ENCODE data around the gene SLC37A2.

Gene SLC37A2

DNA sequence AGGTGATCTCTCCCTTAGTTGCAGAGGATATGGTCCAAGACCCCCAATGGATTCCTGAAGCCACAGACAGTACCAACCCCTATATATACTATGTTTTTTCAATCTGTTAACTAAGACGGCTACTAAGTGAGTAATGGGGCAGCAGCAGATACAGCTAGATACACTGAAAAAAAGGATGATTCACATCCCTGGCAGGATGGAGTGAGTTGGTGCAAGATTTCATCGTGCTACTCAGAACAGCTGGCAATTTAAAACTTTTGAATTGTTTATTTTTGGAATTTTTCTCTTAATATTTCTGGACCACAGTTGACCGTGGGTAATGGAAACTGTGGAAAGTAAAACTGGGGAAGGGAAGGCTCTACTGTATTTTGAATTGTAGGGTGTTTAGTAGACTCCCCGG is 65.3 kb downstream of the SLC37A2 start:
- Histone ChIP-seq H4K20me1 (ENCODE audit: insufficient read depth, low read length) (no peaks in the 10 kb centered on the region), H3K9me2 (ENCODE audit: low read depth, low read length) (no peaks in the 10 kb centered on the region), H3K79me2 (ENCODE audit: insufficient read depth, low read length) (no peaks in the 10 kb centered on the region), H3K27ac (ENCODE audit: low read depth, low read length, poor library complexity, severe bottlenecking) (no peak overlapping the region), H3K4me1 (ENCODE audit: insufficient read depth, low read length, severe bottlenecking) (peaks cover 9% of the 10 kb centered on the region), H3K4me2 (ENCODE audit: low read length) (no peak overlapping the region), H3K36me3 (ENCODE audit: insufficient read depth, low read length) (no peaks in the 10 kb centered on the region), H3K27me3 (ENCODE audit: insufficient read depth, low read length) (no peaks in the 10 kb centered on the region), H3K4me3 (ENCODE audit: low read depth, low read length, poor library complexity, severe bottlenecking) (no peak overlapping the region), H3F3A (ENCODE audit: insufficient read depth, low read length) (no peaks in the 10 kb centered on the region), H2AFZ (ENCODE audit: low read length) (no peak overlapping the region), H3K9ac (ENCODE audit: low read length) (no peak overlapping the region), H3K9me3 (ENCODE audit: low read length) (no peaks in the 10 kb centered on the region)
- TF ChIP-seq, protein P1, sequence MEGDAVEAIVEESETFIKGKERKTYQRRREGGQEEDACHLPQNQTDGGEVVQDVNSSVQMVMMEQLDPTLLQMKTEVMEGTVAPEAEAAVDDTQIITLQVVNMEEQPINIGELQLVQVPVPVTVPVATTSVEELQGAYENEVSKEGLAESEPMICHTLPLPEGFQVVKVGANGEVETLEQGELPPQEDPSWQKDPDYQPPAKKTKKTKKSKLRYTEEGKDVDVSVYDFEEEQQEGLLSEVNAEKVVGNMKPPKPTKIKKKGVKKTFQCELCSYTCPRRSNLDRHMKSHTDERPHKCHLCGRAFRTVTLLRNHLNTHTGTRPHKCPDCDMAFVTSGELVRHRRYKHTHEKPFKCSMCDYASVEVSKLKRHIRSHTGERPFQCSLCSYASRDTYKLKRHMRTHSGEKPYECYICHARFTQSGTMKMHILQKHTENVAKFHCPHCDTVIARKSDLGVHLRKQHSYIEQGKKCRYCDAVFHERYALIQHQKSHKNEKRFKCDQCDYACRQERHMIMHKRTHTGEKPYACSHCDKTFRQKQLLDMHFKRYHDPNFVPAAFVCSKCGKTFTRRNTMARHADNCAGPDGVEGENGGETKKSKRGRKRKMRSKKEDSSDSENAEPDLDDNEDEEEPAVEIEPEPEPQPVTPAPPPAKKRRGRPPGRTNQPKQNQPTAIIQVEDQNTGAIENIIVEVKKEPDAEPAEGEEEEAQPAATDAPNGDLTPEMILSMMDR (IDR thresholded peaks at IDR 0.05; ENCODE audit: low read length) = no peak
- TF ChIP-seq EZH2 (IDR thresholded peaks at IDR 0.05; ENCODE audit: borderline replicate concordance, low read length) = no peak

DNA sequence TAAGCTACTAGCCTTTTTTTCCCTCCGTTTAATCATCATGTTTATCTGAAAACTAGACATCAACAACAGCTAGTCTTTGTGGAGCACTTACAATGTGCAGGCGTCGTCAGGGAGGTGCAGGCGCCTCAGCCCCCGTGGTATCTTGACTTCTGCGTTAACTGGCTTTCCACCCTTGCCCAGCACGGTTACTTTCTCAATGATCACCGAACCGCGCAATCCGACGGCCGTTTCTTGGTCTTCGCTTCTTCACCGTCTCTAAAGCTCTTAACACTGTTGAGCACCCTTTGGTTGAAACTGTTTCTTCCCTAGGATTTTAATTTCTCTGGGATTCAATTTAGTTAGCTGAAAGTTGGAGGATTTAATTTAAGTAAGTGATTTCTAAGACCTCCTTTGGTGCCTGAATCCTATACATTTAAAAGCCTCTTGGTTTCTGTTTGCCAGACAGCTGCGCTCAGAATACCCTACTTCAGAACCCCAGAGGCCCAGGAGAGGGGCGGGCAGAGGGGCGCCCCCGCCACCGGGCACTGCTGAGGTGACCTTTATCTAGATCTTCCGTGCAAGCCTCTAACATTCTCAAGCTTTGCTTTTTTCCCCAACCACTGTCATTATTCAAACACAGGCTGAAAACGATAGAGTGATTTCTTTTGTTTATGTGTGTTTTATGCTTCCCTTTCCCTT is 66.3 kb downstream of the SLC37A2 start:
- no peak overlapping the region for H3K4me2 ChIP-seq (ENCODE audit: low read length)
- no peaks in the 10 kb centered on the region for H3K9me3 ChIP-seq (ENCODE audit: low read length)
- no peaks in the 10 kb centered on the region for H3K79me2 ChIP-seq (ENCODE audit: insufficient read depth, low read length)
- no peaks in the 10 kb centered on the region for H3K9me2 ChIP-seq (ENCODE audit: low read depth, low read length)
- H2AFZ ChIP-seq (ENCODE audit: low read length) = no peak overlapping the region
- H3K27ac ChIP-seq (ENCODE audit: low read depth, low read length, poor library complexity, severe bottlenecking) = no peak overlapping the region
- no peaks in the 10 kb centered on the region for H3K36me3 ChIP-seq (ENCODE audit: insufficient read depth, low read length)
- H3K4me3 ChIP-seq (ENCODE audit: low read depth, low read length, poor library complexity, severe bottlenecking) = no peak overlapping the region
- no peaks in the 10 kb centered on the region for H3F3A ChIP-seq (ENCODE audit: insufficient read depth, low read length)
- TF ChIP-seq EZH2 (IDR thresholded peaks at IDR 0.05; ENCODE audit: borderline replicate concordance, low read length) = no peak
- TF ChIP-seq, protein P1 (IDR thresholded peaks at IDR 0.05; ENCODE audit: low read length) = no peak
- H3K4me1 ChIP-seq (ENCODE audit: insufficient read depth, low read length, severe bottlenecking) = peaks cover 2% of the 10 kb centered on the region
- H3K9ac ChIP-seq (ENCODE audit: low read length) = no peak overlapping the region
- H3K27me3 ChIP-seq (ENCODE audit: insufficient read depth, low read length) = no peaks in the 10 kb centered on the region
- no peaks in the 10 kb centered on the region for H4K20me1 ChIP-seq (ENCODE audit: insufficient read depth, low read length)

DNA sequence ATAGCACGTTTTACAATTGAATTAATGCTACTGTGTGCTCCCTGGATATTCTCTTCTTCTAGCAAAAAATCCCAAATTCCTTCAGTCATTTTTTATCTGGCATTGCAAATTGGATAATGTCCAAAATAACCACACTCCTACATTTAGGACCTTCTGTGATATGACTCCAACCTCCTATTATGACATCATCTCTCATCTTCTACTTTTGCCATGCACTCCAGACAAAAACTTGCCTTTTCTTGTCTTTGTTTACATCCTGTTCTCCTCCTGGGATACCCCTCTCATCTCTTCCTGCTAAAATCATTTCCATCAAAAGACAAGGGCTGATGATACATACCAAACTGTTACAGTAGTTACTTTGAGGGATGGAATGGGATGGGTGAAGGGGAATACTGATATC is 69.0 kb downstream of the SLC37A2 start:
- no peaks in the 10 kb centered on the region for H3K9me3 ChIP-seq (ENCODE audit: low read length)
- no peak overlapping the region for H3K4me3 ChIP-seq (ENCODE audit: low read depth, low read length, poor library complexity, severe bottlenecking)
- H3K27ac ChIP-seq (ENCODE audit: low read depth, low read length, poor library complexity, severe bottlenecking) = no peak overlapping the region
- H3K36me3 ChIP-seq (ENCODE audit: insufficient read depth, low read length) = no peaks in the 10 kb centered on the region
- H3K9me2 ChIP-seq (ENCODE audit: low read depth, low read length) = no peaks in the 10 kb centered on the region
- H3F3A ChIP-seq (ENCODE audit: insufficient read depth, low read length) = no peaks in the 10 kb centered on the region
- H3K9ac ChIP-seq (ENCODE audit: low read length) = no peak overlapping the region
- H3K79me2 ChIP-seq (ENCODE audit: insufficient read depth, low read length) = no peaks in the 10 kb centered on the region
- no peaks in the 10 kb centered on the region for H3K27me3 ChIP-seq (ENCODE audit: insufficient read depth, low read length)
- TF ChIP-seq EZH2 (IDR thresholded peaks at IDR 0.05; ENCODE audit: borderline replicate concordance, low read length) = no peak
- TF ChIP-seq, protein P1 (IDR thresholded peaks at IDR 0.05; ENCODE audit: low read length) = no peak
- H3K4me1 ChIP-seq (ENCODE audit: insufficient read depth, low read length, severe bottlenecking) = no peaks in the 10 kb centered on the region
- no peak overlapping the region for H2AFZ ChIP-seq (ENCODE audit: low read length)
- H3K4me2 ChIP-seq (ENCODE audit: low read length) = no peak overlapping the region
- H4K20me1 ChIP-seq (ENCODE audit: insufficient read depth, low read length) = no peaks in the 10 kb centered on the region

Data from OCI-LY1 (cell line).